HepG2 (cell line): Measurements from ENCODE around the gene NOPCHAP1. TPM values are rescaled to one million over a fixed set of nuclear protein-coding genes. Genes with fewer than 3 reads are reported as not detected.

Experiments used
- CTCF ChIP-seq: sonication (generic); formaldehyde crosslinking; IDR thresholded peaks from 2 replicates; pipeline ENCODE4 v1.5.0; 2020; ENCODE audit warnings: mild to moderate bottlenecking, missing genetic modification reagents, moderate library complexity
- GABPB1 ChIP-seq: IDR thresholded peaks from 2 replicates; pipeline ENCODE4 v1.6.1; 2016; ENCODE audit warnings: mild to moderate bottlenecking, missing genetic modification reagents, moderate library complexity, missing compliant biosample characterization
- GZF1 ChIP-seq: sonication (generic); formaldehyde crosslinking; IDR thresholded peaks from 2 replicates; pipeline ENCODE4 v1.5.1; 2020; ENCODE audit warnings: mild to moderate bottlenecking, missing genetic modification reagents
- HMGXB4 ChIP-seq, 2 experiments: sonication (generic) in 1 of 2; formaldehyde crosslinking in 1 of 2; IDR thresholded peaks; 2 replicates each; pipeline versions ENCODE4 v1.4.0 to v1.6.1; 2018 to 2020; ENCODE audit warnings: missing genetic modification reagents in 2 of 2, borderline replicate concordance in 1 of 2, low read depth in 1 of 2, mild to moderate bottlenecking in 1 of 2, missing biosample characterization in 1 of 2
- JUNB ChIP-seq: sonication (generic); formaldehyde crosslinking; IDR thresholded peaks from 2 replicates; pipeline ENCODE4 v1.8.0; 2022; ENCODE audit warnings: missing genetic modification reagents, mild to moderate bottlenecking, borderline replicate concordance
- KAT8 ChIP-seq: IDR thresholded peaks from 2 replicates; pipeline ENCODE4 v1.6.1; 2016; ENCODE audit warnings: missing genetic modification reagents, missing compliant biosample characterization
- NFKB2 ChIP-seq: sonication (generic); formaldehyde crosslinking; IDR thresholded peaks from 2 replicates; pipeline ENCODE4 v1.4.0; 2020; ENCODE audit warnings: missing genetic modification reagents, borderline replicate concordance
- SP2 ChIP-seq: sonication (generic); formaldehyde crosslinking; IDR thresholded peaks from 2 replicates; pipeline ENCODE4 v1.5.1; 2020; ENCODE audit warnings: mild to moderate bottlenecking, missing genetic modification reagents
- ZBTB10 ChIP-seq: sonication (generic); formaldehyde crosslinking; IDR thresholded peaks from 2 replicates; pipeline ENCODE4 v1.4.0; 2020; ENCODE audit warnings: missing genetic modification reagents, borderline replicate concordance
- ZFP36 ChIP-seq: fragments of 150-350 bp; IDR thresholded peaks from 2 replicates; pipeline ENCODE4 v1.6.1; 2018; ENCODE audit warnings: borderline replicate concordance, low read length, low read depth; ENCODE audit not compliant: partially characterized antibody
- ZFY ChIP-seq: sonication (generic); formaldehyde crosslinking; IDR thresholded peaks from 2 replicates; pipeline ENCODE4 v1.4.0; 2020; ENCODE audit warnings: missing genetic modification reagents
- ZIK1 ChIP-seq: sonication (generic); formaldehyde crosslinking; IDR thresholded peaks from 2 replicates; pipeline ENCODE4 v1.5.0; 2020; ENCODE audit warnings: mild to moderate bottlenecking, low read depth, missing genetic modification reagents, borderline replicate concordance
- ZMYM4 ChIP-seq: sonication (generic); formaldehyde crosslinking; IDR thresholded peaks from 2 replicates; pipeline ENCODE4 v1.8.1; 2023; ENCODE audit warnings: mild to moderate bottlenecking, missing genetic modification reagents
- ZNF138 ChIP-seq: sonication (generic); formaldehyde crosslinking; IDR thresholded peaks from 2 replicates; pipeline ENCODE4 v1.5.0; 2020; ENCODE audit warnings: mild to moderate bottlenecking, low read depth, missing genetic modification reagents
- ZNF17 ChIP-seq: sonication (generic); formaldehyde crosslinking; IDR thresholded peaks from 2 replicates; pipeline ENCODE4 v1.5.0; 2020; ENCODE audit warnings: mild to moderate bottlenecking, missing genetic modification reagents
- ZNF503 ChIP-seq: sonication (generic); formaldehyde crosslinking; IDR thresholded peaks from 2 replicates; pipeline ENCODE4 v1.4.0; 2020; ENCODE audit warnings: missing genetic modification reagents
- ZNF563 ChIP-seq: sonication (generic); formaldehyde crosslinking; IDR thresholded peaks from 2 replicates; pipeline ENCODE4 v1.8.0; 2022; ENCODE audit warnings: mild to moderate bottlenecking, moderate library complexity, missing genetic modification reagents
- ZNF607 ChIP-seq: sonication (generic); formaldehyde crosslinking; IDR thresholded peaks from 2 replicates; pipeline ENCODE4 v1.5.1; 2020; ENCODE audit warnings: missing genetic modification reagents, mild to moderate bottlenecking, borderline replicate concordance
- ZNF629 ChIP-seq: sonication (generic); formaldehyde crosslinking; conservative IDR thresholded peaks from 2 replicates; pipeline ENCODE4 v1.5.0; 2020; ENCODE audit warnings: missing genetic modification reagents
- polyA plus RNA-seq, 8 experiments: library from polyadenylated mRNA; depleted of rRNA in 3 of 8; stranded (reverse) in 7 of 8; unstranded in 1 of 8; fragments of >200 nt; fragmentation: Illumina TruSeq in 4 of 8; extraction: Trizol in 4 of 8; gene quantifications; 2 replicates each; pipeline versions ENCODE4 v1.2.1 to v1.2.3, GENCODE V29; 2011 to 2016; ENCODE audit warnings: low read depth in 4 of 8, missing spikeins in 1 of 8, mixed read lengths in 1 of 8; ENCODE audit not compliant: insufficient read depth in 1 of 8
- total RNA-seq, 5 experiments: library from RNA; depleted of rRNA; stranded (reverse); fragments of >200 nt; fragmentation: Illumina TruSeq; extraction: Trizol; gene quantifications; 2 replicates each; pipeline ENCODE4 v1.2.3, GENCODE V29; 2016; ENCODE audit warnings: low read depth in 1 of 5

Gene NOPCHAP1
- total and polyA plus RNA-seq, 2 of the 13 experiments (the other 11 are each of a cell fraction or from before 2014, with no cell fraction given), result 5.7 to 38.1 TPM

- TF ChIP-seq ZNF138 (no peak), CTCF (CRISPR knock-in tag) (peak; percentile 22; the same call in 1 of the 2 replicates), ZNF17 (no peak), ZNF503 (CRISPR knock-in tag) (0 out of 2 replicates have a peak, but pooled peaks have one; percentile 14), ZNF563 (CRISPR knock-in tag) (0 out of 2 replicates have a peak, but pooled peaks have one; percentile 43), ZFP36 (no peak), ZBTB10 (CRISPR knock-in tag) (peak; percentile 88; the same call in 1 of the 2 replicates), NFKB2 (CRISPR knock-in tag) (peak; percentile 53; the same call in 1 of the 2 replicates), ZMYM4 (CRISPR knock-in tag) (peak; percentile 9; the same call in 1 of the 2 replicates), KAT8 (CRISPR knock-in tag) (no peak; the same call in 1 of the 2 replicates), JUNB (CRISPR knock-in tag) (no peak), ZIK1 (CRISPR knock-in tag) (no peak; the same call in 1 of the 2 replicates), SP2 (CRISPR knock-in tag) (0 out of 2 replicates have a peak, but pooled peaks have one; percentile 39), GABPB1 (CRISPR knock-in tag) (peak; percentile 63; the same call in 1 of the 2 replicates), HMGXB4 (CRISPR knock-in tag; IDR thresholded peaks at IDR 0.05; ENCODE audit: borderline replicate concordance in 1 of 2, low read depth in 1 of 2) (peak in 1 of 2 experiments; percentile 49; a peak in 3 of 4 replicates), ZNF629 (CRISPR knock-in tag) (no peak), ZNF607 (CRISPR knock-in tag) (peak; percentile 43; the same call in 1 of the 2 replicates), ZFY (CRISPR knock-in tag) (peak; percentile 67), GZF1 (CRISPR knock-in tag) (peak; percentile 61; the same call in 1 of the 2 replicates)
Measured at GRCh38 chr12:104958001-104958804, 27.9 kb upstream of the NOPCHAP1 start, which contains the start of gene SLC41A2 (continued).
